HepG2 (cell line): Measurements from ENCODE around the gene DEDD2. TPM values are rescaled to one million over a fixed set of nuclear protein-coding genes. Genes with fewer than 3 reads are reported as not detected.

ENCODE experiments used
- ATAC-seq: fragments of 200-7000 bp; cut with Tn5 transposase; 3 replicates; pipeline ENCODE4 v1.9.1; 2020; ENCODE audit warnings: mild to moderate bottlenecking, moderate library complexity
- BruUV-seq: library from RNA; stranded (reverse); fragments of 400-500 nt; replicated peaks from 2 replicates; lab custom pipeline; 2021; lab: Mats Ljungman, UMichigan
- CTCF ChIA-PET: fragments of 300-600 bp; formaldehyde crosslinking; extraction: SDS; loops from one replicate; lab custom pipeline; 2021; ENCODE audit warnings: low total read pairs, inconsistent platforms, low intra/inter-chr PET ratio; lab: Yijun Ruan, JAX
- POLR2A ChIA-PET: fragments of 350-600 bp; sonication (Branson Sonifier 250); formaldehyde crosslinking; loops from one replicate; lab custom pipeline; 2020; ENCODE audit warnings: antibody characterized with exemption, inconsistent platforms; lab: Yijun Ruan, JAX
- DNase-seq: peaks from one replicate; pipeline ENCODE4 v3.0.0-alpha.2; 2015; ENCODE audit warnings: low spot score
- FAIRE-seq: peaks from 3 replicates; lab custom pipeline; 2011; peaks lifted over from hg19 to GRCh38; lab: Jason Lieb, UNC
- H2AFZ ChIP-seq: one replicate; pipeline ENCODE4 v1.6.1; 2011; ENCODE audit warnings: low read length, inconsistent platforms
- H3K27ac ChIP-seq: fragments of 300-600 bp; 3 replicates; pipeline ENCODE4 v1.8.0; 2011; ENCODE audit warnings: mixed run types, mild to moderate bottlenecking, mixed read lengths, low read length, inconsistent platforms; ENCODE audit not compliant: insufficient read depth; ENCODE audit errors: extremely low read length
- H3K27me3 ChIP-seq, 2 experiments: fragments of 200-600 bp in 1 of 2; 2 replicates in 1 of 2; 3 replicates in 1 of 2; pipeline versions ENCODE4 v1.6.0 to v1.8.0; 2011; ENCODE audit warnings: low read length in 2 of 2, mild to moderate bottlenecking in 2 of 2, moderate library complexity in 2 of 2, inconsistent platforms in 1 of 2; ENCODE audit not compliant: insufficient read depth in 2 of 2, control insufficient read depth in 1 of 2
- H3K36me3 ChIP-seq, 2 experiments: fragments of 200-600 bp in 1 of 2; replicated peaks in 1 of 2; 2 replicates in 1 of 2; 3 replicates in 1 of 2; pipeline versions ENCODE4 v1.5.1 to v1.8.0; 2011; ENCODE audit warnings: low read length in 2 of 2, inconsistent platforms in 1 of 2; ENCODE audit not compliant: insufficient read depth in 2 of 2, control insufficient read depth in 1 of 2
- H3K4me1 ChIP-seq: 2 replicates; pipeline ENCODE4 v1.5.1; 2012; ENCODE audit warnings: low read length, inconsistent platforms; ENCODE audit not compliant: insufficient read depth
- H3K4me2 ChIP-seq: 2 replicates; pipeline ENCODE4 v1.6.0; 2011; ENCODE audit warnings: low read depth, low read length, inconsistent platforms
- H3K4me3 ChIP-seq, 3 experiments: fragments of 200-600 bp in 1 of 3; sonication (generic), shearing (Covaris generic) in 1 of 3; replicated peaks in 1 of 3; 2 replicates each; pipeline ENCODE4 v1.5.1; 2011 to 2016; ENCODE audit warnings: low read length in 3 of 3, inconsistent platforms in 2 of 3, low read depth in 2 of 3, mild to moderate bottlenecking in 2 of 3, control low read depth in 1 of 3, mixed read lengths in 1 of 3; ENCODE audit not compliant: insufficient read depth in 1 of 3
- H3K79me2 ChIP-seq: one replicate; pipeline ENCODE4 v1.6.1; 2011; ENCODE audit warnings: low read length, inconsistent platforms; ENCODE audit not compliant: insufficient read depth
- H3K9ac ChIP-seq: 2 replicates; pipeline ENCODE4 v1.6.0; 2011; ENCODE audit warnings: mild to moderate bottlenecking, low read depth, low read length, inconsistent platforms; ENCODE audit not compliant: insufficient read depth
- H3K9me3 ChIP-seq: 2 replicates; pipeline ENCODE4 v1.5.1; 2012; ENCODE audit warnings: mild to moderate bottlenecking, low read length
- H4K20me1 ChIP-seq: 2 replicates; pipeline ENCODE4 v1.6.0; 2011; ENCODE audit warnings: inconsistent platforms, mild to moderate bottlenecking, low read length, moderate library complexity; ENCODE audit not compliant: insufficient read depth
- ARHGAP35 ChIP-seq: sonication (generic); formaldehyde crosslinking; IDR thresholded peaks from 2 replicates; pipeline ENCODE4 v1.9.0; 2022; ENCODE audit warnings: mild to moderate bottlenecking, inconsistent platforms, moderate library complexity, missing genetic modification reagents, borderline replicate concordance
- GMEB1 ChIP-seq: sonication (generic); formaldehyde crosslinking; IDR thresholded peaks from 2 replicates; pipeline ENCODE4 v1.5.1; 2020; ENCODE audit warnings: missing genetic modification reagents, mild to moderate bottlenecking, borderline replicate concordance
- GPN1 ChIP-seq: sonication (generic); formaldehyde crosslinking; IDR thresholded peaks from 2 replicates; pipeline ENCODE4 v1.5.1; 2020; ENCODE audit warnings: missing genetic modification reagents, borderline replicate concordance
- HMG20B ChIP-seq: conservative IDR thresholded peaks from 2 replicates; pipeline ENCODE4 v1.6.1; 2016; ENCODE audit warnings: missing genetic modification reagents, missing compliant biosample characterization
- MAF1 ChIP-seq: sonication (generic); formaldehyde crosslinking; IDR thresholded peaks from 2 replicates; pipeline ENCODE4 v1.5.0; 2020; ENCODE audit warnings: missing genetic modification reagents, borderline replicate concordance
- MAZ ChIP-seq, 2 experiments: sonication (generic) in 1 of 2; formaldehyde crosslinking in 1 of 2; IDR thresholded peaks; 2 replicates each; pipeline versions ENCODE4 v1.5.0 to v1.6.1; 2012 to 2020; ENCODE audit warnings: low read depth in 2 of 2, mild to moderate bottlenecking in 2 of 2, borderline replicate concordance in 1 of 2, improper control_type of control experiment in 1 of 2, low read length in 1 of 2, missing genetic modification reagents in 1 of 2, moderate library complexity in 1 of 2
- MTF2 ChIP-seq: sonication (generic); formaldehyde crosslinking; IDR thresholded peaks from 2 replicates; pipeline ENCODE4 v1.5.0; 2020; ENCODE audit warnings: missing genetic modification reagents, borderline replicate concordance
- POLR2G ChIP-seq: fragments of 200-400 bp; formaldehyde crosslinking; IDR thresholded peaks from 2 replicates; pipeline ENCODE4 v1.6.1; 2018; ENCODE audit warnings: mild to moderate bottlenecking, low read depth, low read length, moderate library complexity
- ZBTB21 ChIP-seq: sonication (generic); formaldehyde crosslinking; IDR thresholded peaks from 2 replicates; pipeline ENCODE4 v1.4.0; 2020; ENCODE audit warnings: missing genetic modification reagents
- ZBTB43 ChIP-seq: sonication (generic); formaldehyde crosslinking; conservative IDR thresholded peaks from 2 replicates; pipeline ENCODE4 v1.4.0; 2020; ENCODE audit warnings: missing genetic modification reagents
- ZMAT3 ChIP-seq: sonication (generic); formaldehyde crosslinking; conservative IDR thresholded peaks from 2 replicates; pipeline ENCODE4 v1.7.0; 2021; ENCODE audit warnings: missing genetic modification reagents
- ZNF12 ChIP-seq: sonication (generic); formaldehyde crosslinking; IDR thresholded peaks from 2 replicates; pipeline ENCODE4 v1.5.0; 2020; ENCODE audit warnings: missing genetic modification reagents
- ZNF124 ChIP-seq: sonication (generic); formaldehyde crosslinking; IDR thresholded peaks from 2 replicates; pipeline ENCODE4 v1.4.0; 2020; ENCODE audit warnings: missing genetic modification reagents
- ZNF501 ChIP-seq: sonication (generic); formaldehyde crosslinking; IDR thresholded peaks from 2 replicates; pipeline ENCODE4 v1.5.1; 2020; ENCODE audit warnings: mild to moderate bottlenecking, moderate library complexity, missing genetic modification reagents
- ZNF577 ChIP-seq: sonication (generic); formaldehyde crosslinking; IDR thresholded peaks from 2 replicates; pipeline ENCODE4 v1.4.0; 2020; ENCODE audit warnings: mild to moderate bottlenecking, low read depth, missing genetic modification reagents, borderline replicate concordance
- ZNF710 ChIP-seq: sonication (generic); formaldehyde crosslinking; IDR thresholded peaks from 2 replicates; pipeline ENCODE4 v1.5.0; 2020; ENCODE audit warnings: mild to moderate bottlenecking, missing genetic modification reagents, borderline replicate concordance
- ZNF790 ChIP-seq: sonication (generic); formaldehyde crosslinking; IDR thresholded peaks from 2 replicates; pipeline ENCODE4 v1.8.0; 2022; ENCODE audit warnings: missing genetic modification reagents, mild to moderate bottlenecking, borderline replicate concordance
- WGBS: methylation state at CpG from one replicate; pipeline ENCODE4 v1.1.6; 2017; ENCODE audit warnings: low lambda C conversion rate; 5-methylcytosine and 5-hydroxymethylcytosine counted together
- in situ Hi-C: cut with HindIII; loops from 2 replicates; pipeline ENCODE4 v1.10.0; 2017; ENCODE audit warnings: low pct_unique_long_range_greater_than_20kb; ENCODE audit not compliant: extremely low pct_ligation_motif_present
- intact Hi-C: fragments of 100-400 bp; cut with micrococcal nuclease; formaldehyde crosslinking; loops from one replicate; pipeline ENCODE4 v1.10.0; 2022; ENCODE audit not compliant: unreplicated experiment
- polyA plus RNA-seq, 8 experiments: library from polyadenylated mRNA; depleted of rRNA in 3 of 8; stranded (reverse) in 7 of 8; unstranded in 1 of 8; fragments of >200 nt; fragmentation: Illumina TruSeq in 4 of 8; extraction: Trizol in 4 of 8; gene quantifications; 2 replicates each; pipeline versions ENCODE4 v1.2.1 to v1.2.3, GENCODE V29; 2011 to 2016; ENCODE audit warnings: low read depth in 4 of 8, missing spikeins in 1 of 8, mixed read lengths in 1 of 8; ENCODE audit not compliant: insufficient read depth in 1 of 8
- total RNA-seq, 5 experiments: library from RNA; depleted of rRNA; stranded (reverse); fragments of >200 nt; fragmentation: Illumina TruSeq; extraction: Trizol; gene quantifications; 2 replicates each; pipeline ENCODE4 v1.2.3, GENCODE V29; 2016; ENCODE audit warnings: low read depth in 1 of 5

Gene DEDD2
- total and polyA plus RNA-seq, 2 of the 13 experiments (the other 11 are each of a cell fraction or from before 2014, with no cell fraction given) = 19.2 to 24.7 TPM

- POLR2A ChIA-PET = interaction anchor here (0.6 to 2.5 kb wide), 5 partner anchors 8 to 27 kb away, joined by 3 to 14 read pairs (median 12); partner anchors contain the start of gene GSK3A
- Histone ChIP-seq H3K4me3 (peak within 1 kb of the TSS; percentile 95 to 99 (median 99)), H3K79me2 (peaks cover 38% of the 10 kb centered on the region), H3K27ac (peak within 1 kb of the TSS; percentile 100), H3K36me3 (peaks cover 0 to 15% of the 10 kb centered on the region in 2 experiments; a peak in 3 of 5 replicates), H3K9me3 (no peaks in the 10 kb centered on the region), H3K4me2 (peak within 1 kb of the TSS; percentile 93), H4K20me1 (peaks cover 31% of the 10 kb centered on the region), H3K9ac (peak within 1 kb of the TSS; percentile 100), H2AFZ (peak within 1 kb of the TSS; percentile 15), H3K27me3 (no peaks in the 10 kb centered on the region; a peak in 1 of 5 replicates), H3K4me1 (peaks cover 65% of the 10 kb centered on the region)
- ATAC-seq (peak; percentile 61), FAIRE-seq (no peak), DNase-seq (peak; percentile 74)
- in situ Hi-C loops = loop anchor here (5.0 kb wide), 1 partner anchor 32 kb away; no protein-coding TSS in a partner anchor
- intact Hi-C loops = no loop called here
- CTCF ChIA-PET = interaction anchor here (1.0 kb wide), 1 partner anchor 35 kb away, joined by 3 read pairs; no protein-coding TSS in a partner anchor
- 0% methylated on average over 21 of the region's 75 CpGs for WGBS
- BruUV-seq = no TSS peak
- TF ChIP-seq MAZ (IDR thresholded peaks at IDR 0.05; ENCODE audit: borderline replicate concordance, low read depth, low read length) = peak; percentile 90
- peak; percentile 62; the same call in 1 of the 2 replicates for TF ChIP-seq MAZ (CRISPR knock-in tag; IDR thresholded peaks at IDR 0.05; ENCODE audit: low read depth)
- no peak for TF ChIP-seq ARHGAP35 (CRISPR knock-in tag)
- no peak for TF ChIP-seq ZNF577 (CRISPR knock-in tag)
- TF ChIP-seq ZNF12 = no peak
- TF ChIP-seq MTF2 (CRISPR knock-in tag) = no peak
- 0 out of 2 replicates have a peak, but pooled peaks have one; percentile 17 for TF ChIP-seq ZNF124
- no peak for TF ChIP-seq ZMAT3 (CRISPR knock-in tag)
- peak; percentile 49; the same call in 1 of the 2 replicates for TF ChIP-seq ZNF790
- TF ChIP-seq ZBTB43 = no peak
- TF ChIP-seq GPN1 (CRISPR knock-in tag) = no peak
- peak; percentile 87 for TF ChIP-seq POLR2G
- no peak for TF ChIP-seq MAF1 (CRISPR knock-in tag)
- TF ChIP-seq ZNF501 (CRISPR knock-in tag) = peak; percentile 10; the same call in 1 of the 2 replicates
- TF ChIP-seq ZNF710 = no peak
- peak; percentile 45; the same call in 1 of the 2 replicates for TF ChIP-seq GMEB1 (CRISPR knock-in tag)
- no peak for TF ChIP-seq HMG20B (CRISPR knock-in tag)
- TF ChIP-seq ZBTB21 = no peak
Measured at GRCh38 chr19:42254850-42255765, 37.6 kb upstream of the DEDD2 start, which contains the start of gene ERF. Gene ERF (minus strand): TSS chr19:42255128. CDS start chr19:42254999, 129 bp downstream.
